Measurements from ENCODE around the gene TIMM22.

Gene TIMM22

DNA sequence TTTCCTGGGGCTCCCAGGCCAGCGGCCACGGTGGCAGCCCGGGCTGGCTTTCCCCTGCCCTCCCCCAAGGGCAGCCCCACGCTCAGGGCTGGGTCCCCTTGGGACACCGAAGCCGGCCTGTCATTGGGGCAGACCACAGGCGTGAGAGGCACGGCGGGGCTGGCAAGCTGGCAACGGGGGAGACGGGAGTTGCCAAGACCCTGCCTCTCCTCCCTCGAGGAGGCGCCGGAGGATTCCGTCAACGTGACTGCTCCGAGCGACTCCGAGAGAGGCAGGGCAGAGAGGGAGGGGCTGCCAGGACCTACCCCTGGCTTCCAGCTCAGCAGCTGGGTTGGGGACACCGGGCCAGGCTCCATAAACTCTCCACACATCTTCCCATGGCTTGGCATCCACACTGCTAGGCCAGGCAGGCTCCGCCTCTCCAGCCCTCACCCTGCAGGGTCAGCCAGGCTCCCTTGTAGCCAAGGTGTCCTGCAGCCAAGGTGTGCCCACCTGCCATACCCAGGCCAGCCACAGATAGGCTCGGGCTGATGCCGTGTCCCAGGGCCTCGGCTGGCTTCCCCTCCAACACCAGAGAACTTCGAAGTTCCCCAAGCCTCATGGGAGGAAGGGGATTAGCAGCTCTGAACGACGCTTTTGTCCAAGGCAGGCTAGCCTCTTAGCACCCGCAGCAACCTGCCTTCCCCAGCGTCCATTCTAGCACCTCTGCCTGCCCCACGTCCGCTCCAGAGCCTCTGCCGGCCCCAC, 25.5 kb downstream of the TIMM22 start:
- DNase-seq, result no peak

DNA sequence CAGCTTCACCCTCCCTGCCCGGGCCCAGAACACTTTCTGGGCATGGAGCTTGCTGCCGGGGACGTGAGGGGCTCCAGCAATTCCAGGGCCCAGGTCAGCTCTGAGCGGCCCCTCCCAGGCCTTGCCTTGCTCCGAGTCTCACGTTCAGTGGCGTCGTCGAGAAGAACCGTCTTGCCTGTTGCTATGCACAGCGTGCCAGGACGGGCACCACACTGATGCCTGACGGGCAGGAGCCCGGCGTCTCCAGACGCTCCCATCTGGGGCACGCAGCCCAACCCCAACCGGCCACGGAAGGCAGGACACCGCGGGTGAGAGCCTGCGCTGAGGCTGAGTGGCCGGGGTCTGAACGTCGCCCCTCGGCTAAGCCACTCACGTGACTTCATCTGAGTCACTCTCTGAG, 27.1 kb downstream of the TIMM22 start:
- DNase-seq, result no peak

DNA sequence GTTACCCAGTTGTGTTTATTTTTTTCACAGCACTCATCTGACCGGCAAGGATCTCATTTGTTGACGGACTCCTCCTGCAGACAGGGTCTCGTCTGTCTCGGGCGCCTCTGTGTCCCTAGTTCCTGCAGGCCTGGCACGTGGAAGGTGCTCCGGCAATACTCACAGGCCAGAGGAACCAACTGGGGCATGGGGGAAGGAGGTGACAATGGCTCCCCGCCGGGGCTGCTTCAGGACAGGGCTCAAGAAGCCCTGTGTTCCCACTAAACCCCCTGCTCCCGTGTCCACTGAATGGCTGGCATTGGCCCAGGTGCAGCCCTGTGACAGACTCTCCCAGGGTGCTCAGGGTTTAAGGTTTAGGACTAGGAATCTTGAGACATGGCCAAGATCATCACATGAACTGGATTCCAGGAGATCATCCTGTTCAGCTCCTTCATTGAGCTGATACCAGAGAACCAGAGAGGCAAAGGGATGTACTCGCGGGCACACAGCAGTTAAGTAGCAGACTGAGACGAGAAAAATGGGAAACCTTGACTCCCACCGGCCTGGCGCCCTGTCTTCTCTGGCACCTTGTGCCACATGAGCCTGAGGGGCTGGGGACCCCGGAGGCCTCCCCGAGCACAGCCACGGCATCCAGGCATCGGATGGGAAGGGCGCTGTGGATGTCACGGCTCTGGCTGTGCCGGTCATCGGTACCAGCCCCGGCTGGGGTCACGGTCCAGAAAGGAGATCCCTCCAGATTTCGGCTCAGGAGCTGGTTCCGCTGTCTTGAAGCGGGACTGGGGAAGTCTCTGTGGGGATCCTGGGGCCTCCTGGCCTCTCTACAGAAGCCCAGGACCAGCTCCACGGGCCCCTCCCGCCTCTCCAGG, 29.0 kb downstream of the TIMM22 start:
- DNase-seq, result no peak

DNA sequence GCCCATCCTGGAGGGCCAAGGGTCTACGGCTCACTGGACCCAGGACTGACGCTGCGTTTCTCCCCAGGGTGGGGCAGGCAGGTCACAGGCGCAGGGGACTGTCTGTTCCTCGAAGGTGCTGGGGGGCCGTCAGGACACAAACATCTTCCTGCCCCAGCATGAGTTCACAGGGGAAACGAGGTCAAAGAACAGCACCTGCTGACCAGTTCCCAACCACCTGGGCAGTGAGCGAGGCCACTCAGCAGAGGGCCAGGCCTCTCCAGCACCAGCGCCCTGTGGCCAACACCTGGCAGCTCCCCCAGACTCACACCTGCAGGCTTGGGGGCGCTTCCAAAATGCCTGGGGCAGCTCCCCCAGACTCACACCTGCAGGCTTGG, 29.7 kb downstream of the TIMM22 start:
- DNase-seq, result no peak

DNA sequence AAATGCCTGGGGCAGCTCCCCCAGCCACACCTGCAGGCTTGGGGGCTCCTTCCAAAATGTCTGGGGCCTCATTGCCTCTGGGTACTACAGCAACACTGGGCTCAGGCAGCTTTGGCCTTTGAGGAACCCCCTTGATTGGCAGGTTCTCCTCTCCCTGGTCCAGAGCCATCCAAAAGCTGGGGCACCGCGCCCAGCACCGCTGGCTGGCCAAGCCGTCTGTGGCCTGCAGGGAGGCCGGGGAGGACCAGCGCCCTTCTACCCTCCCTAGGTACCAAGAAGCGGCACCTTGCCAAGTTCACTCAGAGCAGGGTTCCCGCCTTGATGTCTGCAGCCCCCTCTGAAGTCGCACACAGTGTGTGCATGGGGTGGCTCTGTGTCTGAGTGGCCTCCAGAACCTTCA, 30.1 kb downstream of the TIMM22 start:
- no peak for DNase-seq

DNA sequence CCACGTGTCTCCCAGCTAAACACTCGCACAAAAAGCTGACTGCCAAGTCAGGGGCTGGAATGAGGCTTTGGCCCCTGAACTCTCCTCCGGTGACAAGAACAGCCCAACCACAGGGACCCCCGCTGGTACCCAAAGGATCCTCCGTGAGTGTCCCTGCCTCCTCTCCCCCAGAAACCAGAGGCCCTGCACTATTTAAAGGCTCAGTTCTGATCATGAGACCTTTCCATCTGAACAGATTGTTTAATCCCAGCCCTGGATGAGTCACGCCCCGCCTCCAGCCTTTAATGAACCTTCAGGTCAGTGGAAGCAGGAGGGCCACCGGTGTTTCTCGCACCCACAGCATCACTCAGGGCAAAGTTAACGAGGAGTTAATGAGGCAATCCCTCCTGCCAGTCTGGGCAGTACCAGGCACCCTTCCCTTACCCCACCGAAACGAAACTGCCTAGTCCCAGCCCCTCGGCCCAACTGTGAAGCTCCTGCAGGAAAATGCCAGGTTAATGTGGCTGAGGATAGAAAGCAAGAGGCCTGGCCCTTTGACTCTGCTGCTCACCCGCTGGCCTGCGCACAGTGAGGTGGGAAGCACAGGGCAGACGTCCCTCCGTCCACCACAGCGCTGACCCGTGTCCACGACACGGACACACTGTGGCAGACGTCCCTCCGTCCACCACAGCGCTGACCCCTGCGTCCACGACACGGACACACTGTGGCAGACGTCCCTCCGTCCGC, 32.4 kb downstream of the TIMM22 start:
- no peak for DNase-seq

DNA sequence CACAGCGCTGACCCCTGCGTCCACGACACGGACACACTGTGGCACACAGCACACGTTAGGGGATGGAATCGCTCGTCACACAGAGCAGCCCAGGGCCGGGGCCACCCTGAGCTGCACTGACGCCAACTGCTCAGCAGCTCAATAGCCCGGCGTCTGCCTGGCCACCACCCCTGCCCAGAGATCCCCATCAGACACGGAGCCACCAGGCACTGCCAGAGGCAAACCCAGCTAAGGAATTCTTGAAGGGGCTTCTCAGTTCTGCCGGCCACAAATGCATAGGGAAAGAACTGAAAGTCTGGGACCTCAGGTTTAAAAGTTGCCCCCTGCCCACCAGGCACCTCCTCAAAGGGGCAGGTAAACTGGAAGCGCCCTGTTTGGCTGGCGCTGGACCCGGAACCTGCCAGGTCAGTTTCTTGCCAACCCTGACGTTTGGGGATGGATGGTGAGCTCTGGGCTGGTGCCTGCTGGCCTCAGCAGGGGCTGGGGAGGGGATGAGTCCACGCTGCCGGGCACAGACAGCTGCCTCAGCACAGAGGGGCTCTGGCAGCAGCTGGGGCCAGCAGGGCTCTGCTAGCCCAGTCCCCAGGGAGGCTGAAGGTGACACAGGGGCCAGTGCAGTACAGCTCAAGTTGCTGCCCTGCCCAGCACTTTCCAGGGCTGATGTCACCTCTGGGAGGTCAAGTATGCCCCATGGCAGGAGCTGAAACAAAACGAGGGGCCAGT, 33.2 kb downstream of the TIMM22 start:
- no peak for DNase-seq

DNA sequence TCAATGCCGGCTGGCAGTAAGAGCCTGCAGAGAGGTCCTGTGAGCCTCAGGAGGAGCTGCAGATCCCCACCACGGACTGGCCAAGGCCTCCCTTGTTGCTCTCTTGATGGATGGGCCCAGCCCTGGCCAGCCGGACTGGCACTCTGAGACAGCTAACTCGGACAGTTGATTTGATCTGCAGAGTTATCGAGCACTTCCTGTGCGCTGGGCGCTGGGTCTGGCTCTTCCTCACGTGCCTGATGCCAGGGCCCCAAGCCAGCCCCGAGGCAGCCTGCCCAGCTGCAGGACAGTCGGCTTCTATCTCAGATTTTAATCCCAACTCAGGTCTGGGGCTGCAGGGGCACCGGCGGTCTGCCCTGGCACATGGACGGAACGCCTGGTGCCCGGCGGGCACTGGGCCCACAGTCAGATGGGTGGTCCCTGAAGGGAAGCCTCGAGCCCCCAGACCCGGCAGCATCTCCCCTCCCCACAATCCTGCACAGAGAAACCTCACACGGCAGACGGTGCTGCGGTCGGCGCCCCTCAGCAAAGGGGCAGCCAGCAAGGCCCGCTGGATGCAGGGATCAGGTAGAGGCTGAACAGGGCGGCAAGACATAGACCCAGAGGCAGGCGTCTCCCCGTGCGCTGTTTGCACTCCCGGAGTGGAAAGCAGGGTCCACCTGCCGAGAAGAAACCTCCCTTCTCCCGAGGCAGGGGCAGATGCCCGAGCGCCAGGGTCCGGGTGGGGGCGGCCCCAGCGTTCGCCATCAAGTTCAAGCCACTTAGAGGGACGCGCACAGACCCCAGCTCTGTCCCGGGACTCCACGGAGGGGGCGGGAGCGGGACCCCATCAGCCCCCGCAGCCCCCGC, 34.0 kb downstream of the TIMM22 start:
- no peak for DNase-seq

DNA sequence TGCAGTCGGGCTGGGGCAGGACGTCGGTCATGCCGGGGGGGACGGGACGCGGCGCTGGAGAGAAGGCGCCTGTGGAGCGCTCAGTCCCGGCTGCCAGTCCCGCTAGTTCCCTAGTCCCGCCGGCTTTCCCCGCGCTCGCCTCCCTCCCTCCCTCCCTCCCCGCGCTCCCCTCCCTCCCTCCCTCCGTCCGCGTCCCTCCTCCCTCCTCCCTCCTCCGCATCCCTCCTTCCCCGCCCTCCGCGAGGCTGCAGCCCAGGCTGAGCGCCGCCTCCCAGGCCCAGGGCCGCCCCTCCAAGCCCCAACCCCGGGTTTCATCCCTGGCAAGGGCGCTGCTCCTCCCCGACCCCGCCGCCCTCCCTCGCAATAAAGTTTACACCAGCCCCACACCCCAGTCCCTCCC, 34.8 kb downstream of the TIMM22 start:
- DNase-seq, result no peak

DNA sequence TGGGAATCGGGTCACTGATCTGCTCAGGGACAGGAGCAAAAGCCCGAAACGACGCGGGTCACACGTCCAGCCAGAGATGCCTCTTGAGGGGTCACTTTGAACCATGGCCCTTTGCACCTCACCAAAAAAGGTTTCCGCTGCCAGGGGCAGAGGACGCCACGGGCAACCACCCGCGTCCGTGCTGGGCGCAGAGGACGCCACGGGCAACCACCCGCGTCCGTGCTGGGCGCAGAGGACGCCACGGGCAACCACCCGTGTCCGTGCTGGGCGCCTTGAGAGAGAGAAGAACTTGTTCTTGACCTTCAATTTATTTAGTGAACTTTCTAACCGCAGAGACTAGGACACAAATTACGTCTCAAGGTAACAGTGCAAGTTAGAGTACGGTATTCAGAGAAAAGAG, 35.5 kb downstream of the TIMM22 start:
- DNase-seq, result no peak

DNA sequence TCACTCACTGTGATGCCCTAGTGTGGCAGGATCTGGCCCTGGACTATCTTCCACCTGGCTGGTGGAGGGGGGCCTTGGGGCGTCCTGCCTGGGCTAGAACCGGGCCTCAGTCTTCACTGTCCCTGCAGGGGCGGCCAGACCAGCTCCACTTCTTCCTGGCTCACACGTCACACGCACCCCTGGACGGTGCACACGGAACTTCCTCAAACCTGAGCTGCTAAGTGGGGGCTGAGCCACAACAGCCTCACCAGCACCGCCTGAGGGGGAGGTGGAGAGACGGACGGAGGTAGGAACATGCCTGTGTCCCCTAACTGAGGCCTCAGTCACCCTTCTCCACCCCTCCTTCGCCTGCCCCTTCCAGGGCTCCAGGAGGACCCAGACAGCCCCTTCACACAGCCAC, 36.6 kb downstream of the TIMM22 start:
- DNase-seq, result no peak

DNA sequence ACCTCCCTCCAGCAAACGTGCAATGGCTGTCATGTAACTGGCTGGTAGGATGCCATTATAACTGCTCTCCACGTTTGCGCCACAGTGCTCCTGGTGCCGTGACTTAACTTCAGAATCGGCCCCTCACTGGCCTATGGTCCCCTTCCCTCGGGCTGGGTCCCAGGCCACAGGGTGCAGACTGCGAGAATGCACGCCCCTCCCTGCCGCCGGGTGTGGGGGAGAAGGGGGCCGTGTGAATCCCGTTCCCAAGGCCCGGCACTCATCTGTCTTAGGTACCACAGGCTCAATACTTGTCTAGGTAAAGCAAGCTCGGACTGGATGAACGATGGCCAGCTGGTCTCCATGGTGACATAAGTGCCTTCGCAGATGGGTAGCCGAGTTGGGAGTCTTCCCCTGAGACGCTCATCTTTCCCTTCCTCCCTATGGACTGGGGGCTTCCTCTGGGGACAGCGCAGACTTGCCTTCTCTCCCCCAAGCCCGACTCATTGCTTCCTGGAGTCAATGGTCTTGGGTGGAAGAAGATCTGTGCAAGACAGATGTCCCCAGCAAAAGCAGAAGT, 37.8 kb downstream of the TIMM22 start:
- DNase-seq, result no peak

DNA sequence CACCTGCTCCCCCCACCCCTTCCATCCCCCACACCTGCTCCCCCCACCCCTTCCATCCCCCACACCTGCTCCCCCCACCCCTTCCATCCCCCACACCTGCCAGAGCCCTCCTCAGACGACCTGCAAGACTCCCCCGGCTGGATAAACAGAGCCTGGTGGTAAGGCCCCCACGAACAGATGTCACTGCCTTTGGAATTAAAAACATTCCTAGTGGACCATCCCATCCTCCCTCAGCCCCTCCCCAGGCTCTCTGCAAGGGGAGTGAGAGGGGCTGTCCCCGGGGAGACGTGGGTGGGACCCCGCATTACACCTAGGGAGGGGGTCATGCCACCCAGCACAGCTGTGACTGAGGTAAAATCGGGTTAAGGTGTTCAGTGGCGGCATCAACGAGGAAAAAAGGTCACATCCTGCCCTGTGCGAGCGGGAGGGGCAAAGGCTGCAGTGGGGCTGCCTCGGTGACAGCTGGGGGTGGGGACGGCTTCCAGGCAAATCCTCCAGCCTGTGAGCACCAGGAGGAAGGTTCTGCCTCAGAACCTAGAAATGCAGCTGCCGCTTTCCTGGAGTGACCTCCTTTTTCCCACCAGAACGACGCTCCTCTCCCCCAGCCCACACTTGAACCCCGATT, 38.7 kb downstream of the TIMM22 start:
- no peak for DNase-seq

DNA sequence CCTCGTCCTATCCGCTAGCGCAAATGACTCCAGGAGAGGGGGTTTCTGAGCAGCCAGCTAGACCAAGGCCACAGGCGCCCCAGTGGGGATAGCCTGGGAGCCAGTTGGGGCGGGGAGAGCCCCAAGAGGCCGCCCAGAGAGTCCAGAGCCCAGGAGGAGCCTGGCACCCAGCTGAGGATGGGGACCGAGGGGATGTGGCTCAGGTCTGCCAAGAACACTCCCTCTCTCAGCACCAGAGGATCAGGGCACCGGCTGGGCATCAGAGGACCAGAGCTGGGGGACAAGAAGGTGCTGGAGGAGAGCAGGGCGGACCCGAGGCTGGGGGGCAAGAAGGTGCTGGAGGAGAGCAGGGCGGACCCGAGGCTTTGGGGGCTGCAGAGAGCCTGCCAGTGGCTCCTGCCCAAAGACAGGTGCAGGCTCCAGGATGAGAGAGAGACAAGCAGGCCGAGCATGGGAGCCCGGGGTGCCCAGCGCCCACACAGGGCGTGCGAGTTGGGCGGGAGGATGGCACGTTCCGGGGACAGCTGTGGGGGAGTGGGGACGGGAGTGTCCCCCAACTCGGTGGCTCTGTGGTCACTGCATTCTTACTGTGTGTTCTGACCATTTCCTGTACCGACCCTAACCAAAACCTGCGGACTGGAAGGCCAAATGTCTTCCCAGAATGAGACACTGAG, 39.4 kb downstream of the TIMM22 start:
- no peak for DNase-seq

DNA sequence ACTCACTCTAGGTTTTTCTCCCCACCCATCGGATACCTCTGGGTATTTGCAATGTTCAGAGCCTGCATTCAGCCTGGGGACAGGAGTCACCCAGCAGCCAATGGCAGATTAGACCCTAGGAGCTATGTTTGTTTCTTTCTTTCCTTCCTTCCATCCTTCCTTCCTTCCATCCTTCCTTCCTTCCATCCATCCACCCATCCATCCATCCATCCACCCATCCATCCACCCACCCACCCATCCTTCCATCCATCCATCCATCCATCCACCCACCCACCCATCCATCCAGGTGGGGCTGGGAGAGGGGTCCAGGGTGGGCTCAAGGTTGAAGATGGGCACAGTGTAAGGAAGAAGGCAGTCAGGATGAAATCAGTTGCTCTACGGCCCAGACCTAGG, 39.9 kb downstream of the TIMM22 start:
- DNase-seq, result no peak

DNA sequence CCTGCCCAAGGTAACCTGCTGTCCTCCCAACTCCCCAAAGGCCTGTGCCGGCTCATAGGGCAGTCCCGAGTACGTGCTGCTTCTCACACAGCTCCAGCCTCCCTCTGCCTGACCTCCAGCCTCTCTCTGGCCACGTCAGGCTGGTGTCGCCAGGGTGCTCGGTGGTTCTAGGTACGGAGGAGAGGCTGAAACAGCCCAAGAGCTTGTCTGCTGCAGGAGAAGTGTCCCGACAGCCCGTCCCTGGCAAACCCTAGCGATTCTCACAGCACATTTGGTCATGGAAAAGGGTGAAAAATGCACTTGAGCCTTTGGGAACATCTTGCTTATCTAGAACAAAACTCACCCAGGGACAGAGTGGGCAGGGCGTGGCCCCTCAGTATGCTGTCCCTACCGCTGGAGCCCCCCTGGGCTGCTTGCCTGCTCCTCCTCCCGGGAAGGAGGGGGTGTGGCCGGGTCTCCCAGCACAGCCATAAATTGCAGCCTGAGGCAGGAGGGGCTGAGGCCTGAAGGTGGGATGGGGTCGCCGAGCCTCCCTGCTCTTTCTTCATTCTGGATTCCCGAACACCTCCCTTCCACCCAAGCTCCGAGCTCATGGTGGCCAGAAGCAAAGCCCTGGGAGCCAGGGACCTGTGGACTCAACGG, 40.4 kb downstream of the TIMM22 start:
- no peak for DNase-seq

DNA sequence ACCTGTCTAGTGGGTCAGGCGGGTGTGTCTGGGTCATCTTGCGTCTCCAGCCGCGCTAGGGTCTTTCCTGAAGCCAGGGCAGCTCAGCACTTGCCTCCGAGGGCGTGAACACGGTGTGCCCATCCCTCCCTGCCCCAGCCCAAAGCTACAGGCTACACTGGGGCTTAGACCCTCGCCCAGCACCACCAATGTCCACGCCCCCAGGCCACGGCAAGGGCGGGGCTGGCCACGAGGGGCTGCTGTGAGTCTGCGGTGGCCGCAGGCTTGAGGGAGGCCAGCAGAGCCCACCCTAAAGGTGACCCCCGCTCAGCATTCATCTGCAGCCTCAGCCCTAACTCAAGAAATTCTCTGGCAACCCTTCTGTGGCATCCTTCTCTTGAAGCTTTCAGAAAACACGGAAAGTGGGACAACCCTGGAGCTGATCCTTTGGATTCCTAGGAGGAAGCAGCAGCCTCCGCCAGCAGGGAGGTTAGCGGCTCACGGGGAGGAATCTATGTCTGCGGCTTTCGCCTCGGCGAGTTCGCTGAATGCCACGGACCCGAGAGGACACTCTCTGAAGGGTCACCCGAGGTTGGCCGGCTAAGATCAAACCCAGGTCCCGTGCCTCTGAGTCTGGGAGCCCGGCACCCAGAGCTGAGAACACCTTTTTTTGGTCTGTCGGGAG, 41.7 kb downstream of the TIMM22 start:
- no peak for DNase-seq

DNA sequence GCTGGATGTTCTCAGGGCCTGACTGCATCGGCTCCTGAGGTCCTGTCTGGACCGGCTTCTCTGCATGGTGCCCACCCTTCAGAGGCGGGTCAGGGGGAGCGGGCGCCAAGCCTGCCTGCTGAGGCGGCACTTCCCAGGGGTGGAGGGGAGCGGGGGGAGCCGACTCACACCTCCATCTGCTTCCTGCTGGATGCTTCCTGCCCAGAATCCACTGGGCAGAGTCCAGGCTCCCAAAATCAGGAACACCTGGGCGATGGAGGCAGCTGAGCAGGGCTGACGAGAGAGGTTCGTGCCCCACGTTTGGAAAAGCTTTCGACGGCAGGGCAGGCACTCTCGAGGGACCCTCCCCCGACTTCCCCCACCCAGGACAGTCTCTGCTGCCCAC, 42.2 kb downstream of the TIMM22 start:
- no peak for DNase-seq

DNA sequence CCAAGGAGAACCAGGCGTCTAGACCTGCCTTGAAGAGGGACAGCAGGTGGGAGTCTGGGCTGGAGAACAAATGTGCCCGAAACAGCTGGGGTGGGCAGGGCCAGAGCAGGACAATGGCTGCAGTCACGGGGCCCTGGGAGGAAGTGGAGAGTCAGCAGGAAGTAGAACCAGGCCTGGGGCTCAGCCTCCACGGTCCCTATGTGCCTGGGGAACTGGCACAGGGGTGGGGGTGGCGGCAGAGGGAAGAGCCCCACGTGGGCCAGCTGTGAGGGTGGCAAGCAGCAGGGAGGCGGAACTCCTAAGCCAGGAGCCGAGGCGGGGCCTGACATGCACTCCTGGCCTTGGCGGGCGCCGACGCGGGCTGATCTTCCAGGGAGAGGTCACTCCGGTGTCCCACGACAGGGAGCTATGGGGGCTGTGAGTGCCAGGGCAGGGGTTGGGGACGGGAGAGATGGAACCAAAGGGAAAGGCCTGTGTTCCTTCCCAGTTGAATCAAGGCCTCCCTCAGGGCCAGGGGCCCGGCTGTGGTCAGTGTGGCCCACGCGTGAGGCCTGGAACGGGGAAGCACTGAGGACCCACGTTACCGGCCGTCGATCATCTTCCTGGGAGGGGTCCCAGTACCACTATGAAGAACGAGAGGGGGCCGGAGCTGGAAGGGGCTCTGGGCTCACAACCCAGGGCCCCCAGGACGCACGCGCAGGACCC, 42.7 kb downstream of the TIMM22 start:
- no peak for DNase-seq
